HepG2 (cell line): ENCODE results near the gene MLNR. TPM values are rescaled to one million over a fixed set of nuclear protein-coding genes. Genes with fewer than 3 reads are reported as not detected.

Source experiments
- ATAC-seq: fragments of 200-7000 bp; cut with Tn5 transposase; 3 replicates; pipeline ENCODE4 v1.9.1; 2020; ENCODE audit warnings: mild to moderate bottlenecking, moderate library complexity
- BruUV-seq: library from RNA; stranded (reverse); fragments of 400-500 nt; replicated peaks from 2 replicates; lab custom pipeline; 2021; lab: Mats Ljungman, UMichigan
- CTCF ChIA-PET: fragments of 300-600 bp; formaldehyde crosslinking; extraction: SDS; loops from one replicate; lab custom pipeline; 2021; ENCODE audit warnings: low total read pairs, inconsistent platforms, low intra/inter-chr PET ratio; lab: Yijun Ruan, JAX
- POLR2A ChIA-PET: fragments of 350-600 bp; sonication (Branson Sonifier 250); formaldehyde crosslinking; loops from one replicate; lab custom pipeline; 2020; ENCODE audit warnings: antibody characterized with exemption, inconsistent platforms; lab: Yijun Ruan, JAX
- DNase-seq: peaks from one replicate; pipeline ENCODE4 v3.0.0-alpha.2; 2015; ENCODE audit warnings: low spot score
- FAIRE-seq: peaks from 3 replicates; lab custom pipeline; 2011; peaks lifted over from hg19 to GRCh38; lab: Jason Lieb, UNC
- H2AFZ ChIP-seq: one replicate; pipeline ENCODE4 v1.6.1; 2011; ENCODE audit warnings: low read length, inconsistent platforms
- H3K27ac ChIP-seq: fragments of 300-600 bp; 3 replicates; pipeline ENCODE4 v1.8.0; 2011; ENCODE audit warnings: mixed run types, mild to moderate bottlenecking, mixed read lengths, low read length, inconsistent platforms; ENCODE audit not compliant: insufficient read depth; ENCODE audit errors: extremely low read length
- H3K27me3 ChIP-seq, 2 experiments: fragments of 200-600 bp in 1 of 2; 2 replicates in 1 of 2; 3 replicates in 1 of 2; pipeline versions ENCODE4 v1.6.0 to v1.8.0; 2011; ENCODE audit warnings: low read length in 2 of 2, mild to moderate bottlenecking in 2 of 2, moderate library complexity in 2 of 2, inconsistent platforms in 1 of 2; ENCODE audit not compliant: insufficient read depth in 2 of 2, control insufficient read depth in 1 of 2
- H3K36me3 ChIP-seq, 2 experiments: fragments of 200-600 bp in 1 of 2; replicated peaks in 1 of 2; 2 replicates in 1 of 2; 3 replicates in 1 of 2; pipeline versions ENCODE4 v1.5.1 to v1.8.0; 2011; ENCODE audit warnings: low read length in 2 of 2, inconsistent platforms in 1 of 2; ENCODE audit not compliant: insufficient read depth in 2 of 2, control insufficient read depth in 1 of 2
- H3K4me1 ChIP-seq: 2 replicates; pipeline ENCODE4 v1.5.1; 2012; ENCODE audit warnings: low read length, inconsistent platforms; ENCODE audit not compliant: insufficient read depth
- H3K4me2 ChIP-seq: 2 replicates; pipeline ENCODE4 v1.6.0; 2011; ENCODE audit warnings: low read depth, low read length, inconsistent platforms
- H3K4me3 ChIP-seq, 3 experiments: fragments of 200-600 bp in 1 of 3; sonication (generic), shearing (Covaris generic) in 1 of 3; replicated peaks in 1 of 3; 2 replicates each; pipeline ENCODE4 v1.5.1; 2011 to 2016; ENCODE audit warnings: low read length in 3 of 3, inconsistent platforms in 2 of 3, low read depth in 2 of 3, mild to moderate bottlenecking in 2 of 3, control low read depth in 1 of 3, mixed read lengths in 1 of 3; ENCODE audit not compliant: insufficient read depth in 1 of 3
- H3K79me2 ChIP-seq: one replicate; pipeline ENCODE4 v1.6.1; 2011; ENCODE audit warnings: low read length, inconsistent platforms; ENCODE audit not compliant: insufficient read depth
- H3K9ac ChIP-seq: 2 replicates; pipeline ENCODE4 v1.6.0; 2011; ENCODE audit warnings: mild to moderate bottlenecking, low read depth, low read length, inconsistent platforms; ENCODE audit not compliant: insufficient read depth
- H3K9me3 ChIP-seq: 2 replicates; pipeline ENCODE4 v1.5.1; 2012; ENCODE audit warnings: mild to moderate bottlenecking, low read length
- H4K20me1 ChIP-seq: 2 replicates; pipeline ENCODE4 v1.6.0; 2011; ENCODE audit warnings: inconsistent platforms, mild to moderate bottlenecking, low read length, moderate library complexity; ENCODE audit not compliant: insufficient read depth
- ATF2 ChIP-seq: sonication (generic); formaldehyde crosslinking; IDR thresholded peaks from 2 replicates; pipeline ENCODE4 v1.4.0; 2020; ENCODE audit warnings: missing genetic modification reagents
- MYPOP ChIP-seq: sonication (generic); formaldehyde crosslinking; IDR thresholded peaks from 2 replicates; pipeline ENCODE4 v1.8.1; 2023; ENCODE audit warnings: mild to moderate bottlenecking, moderate library complexity, missing genetic modification reagents
- PHF5A ChIP-seq: IDR thresholded peaks from one replicate; pipeline ENCODE4 v1.6.1; 2018; ENCODE audit warnings: low read depth, missing genetic modification reagents; ENCODE audit not compliant: unreplicated experiment
- SMARCE1 ChIP-seq: fragments of 450-650 bp; IDR thresholded peaks from 2 replicates; pipeline ENCODE4 v1.6.1; 2017; ENCODE audit warnings: borderline replicate concordance
- ZBTB37 ChIP-seq: sonication (generic); formaldehyde crosslinking; IDR thresholded peaks from 2 replicates; pipeline ENCODE4 v1.4.0; 2020; ENCODE audit warnings: mild to moderate bottlenecking, missing genetic modification reagents
- ZNF121 ChIP-seq: sonication (generic); formaldehyde crosslinking; IDR thresholded peaks from 2 replicates; pipeline ENCODE4 v1.5.0; 2020; ENCODE audit warnings: mild to moderate bottlenecking, missing genetic modification reagents
- ZNF710 ChIP-seq: sonication (generic); formaldehyde crosslinking; IDR thresholded peaks from 2 replicates; pipeline ENCODE4 v1.5.0; 2020; ENCODE audit warnings: mild to moderate bottlenecking, missing genetic modification reagents, borderline replicate concordance
- ZNF724P ChIP-seq: sonication (generic); formaldehyde crosslinking; IDR thresholded peaks from 2 replicates; pipeline ENCODE4 v1.8.0; 2022; ENCODE audit warnings: missing genetic modification reagents, borderline replicate concordance
- WGBS: methylation state at CpG from one replicate; pipeline ENCODE4 v1.1.6; 2017; ENCODE audit warnings: low lambda C conversion rate; 5-methylcytosine and 5-hydroxymethylcytosine counted together
- in situ Hi-C: cut with HindIII; loops from 2 replicates; pipeline ENCODE4 v1.10.0; 2017; ENCODE audit warnings: low pct_unique_long_range_greater_than_20kb; ENCODE audit not compliant: extremely low pct_ligation_motif_present
- intact Hi-C: fragments of 100-400 bp; cut with micrococcal nuclease; formaldehyde crosslinking; loops from one replicate; pipeline ENCODE4 v1.10.0; 2022; ENCODE audit not compliant: unreplicated experiment
- polyA plus RNA-seq, 8 experiments: library from polyadenylated mRNA; depleted of rRNA in 3 of 8; stranded (reverse) in 7 of 8; unstranded in 1 of 8; fragments of >200 nt; fragmentation: Illumina TruSeq in 4 of 8; extraction: Trizol in 4 of 8; gene quantifications; 2 replicates each; pipeline versions ENCODE4 v1.2.1 to v1.2.3, GENCODE V29; 2011 to 2016; ENCODE audit warnings: low read depth in 4 of 8, missing spikeins in 1 of 8, mixed read lengths in 1 of 8; ENCODE audit not compliant: insufficient read depth in 1 of 8
- total RNA-seq, 5 experiments: library from RNA; depleted of rRNA; stranded (reverse); fragments of >200 nt; fragmentation: Illumina TruSeq; extraction: Trizol; gene quantifications; 2 replicates each; pipeline ENCODE4 v1.2.3, GENCODE V29; 2016; ENCODE audit warnings: low read depth in 1 of 5

The MLNR gene
- total and polyA plus RNA-seq, 2 of the 13 experiments (the other 11 are each of a cell fraction or from before 2014, with no cell fraction given), result 0.46 TPM; not detected in 1

- 0 out of 2 replicates have a peak, but pooled peaks have one; percentile 43 for TF ChIP-seq ZNF710 (CRISPR knock-in tag)
- no peak for TF ChIP-seq MYPOP (CRISPR knock-in tag)
- no peak for TF ChIP-seq ZNF121 (CRISPR knock-in tag)
- TF ChIP-seq ZBTB37, result no peak
Observed at GRCh38 chr13:49225223-49226042, 5.3 kb downstream of the MLNR start (continued).

GRCh38 chr13:49226613-49227012 lies 6.5 kb downstream of the MLNR start:
- Histone ChIP-seq H3K9ac (no peak overlapping the region), H3K27ac (no peak overlapping the region), H3K4me3 (no peak overlapping the region), H3K4me1 (peaks cover 10% of the 10 kb centered on the region), H3K4me2 (no peak overlapping the region), H2AFZ (no peak overlapping the region), H3K36me3 (no peaks in the 10 kb centered on the region), H4K20me1 (no peaks in the 10 kb centered on the region), H3K27me3 (no peaks in the 10 kb centered on the region; a peak in 1 of 5 replicates), H3K79me2 (no peaks in the 10 kb centered on the region), H3K9me3 (no peaks in the 10 kb centered on the region)
- in situ Hi-C loops, result no loop called here
- intact Hi-C loops, result no loop called here
- CTCF ChIA-PET, result no interaction called here
- TF ChIP-seq PHF5A (no peak), ZNF724P (CRISPR knock-in tag) (no peak), SMARCE1 (no peak), ATF2 (CRISPR knock-in tag) (no peak)
- BruUV-seq, result no TSS peak
- DNase-seq (no peak), FAIRE-seq (no peak), ATAC-seq (no peak)
- 52% methylated on average over 5 of the region's 5 CpGs for WGBS
- POLR2A ChIA-PET, result no interaction called here
